HG03039 (cell line): ENCODE measurements around the gene YIF1A.

Source experiments
- ATAC-seq: cut with Tn5 transposase; IDR thresholded peaks from one replicate; pipeline ENCODE4 v1.9.1; 2021; ENCODE audit warnings: mild to moderate bottlenecking, moderate library complexity; ENCODE audit not compliant: unreplicated experiment

Gene YIF1A, protein sequence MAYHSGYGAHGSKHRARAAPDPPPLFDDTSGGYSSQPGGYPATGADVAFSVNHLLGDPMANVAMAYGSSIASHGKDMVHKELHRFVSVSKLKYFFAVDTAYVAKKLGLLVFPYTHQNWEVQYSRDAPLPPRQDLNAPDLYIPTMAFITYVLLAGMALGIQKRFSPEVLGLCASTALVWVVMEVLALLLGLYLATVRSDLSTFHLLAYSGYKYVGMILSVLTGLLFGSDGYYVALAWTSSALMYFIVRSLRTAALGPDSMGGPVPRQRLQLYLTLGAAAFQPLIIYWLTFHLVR

GRCh38 chr11:66288671-66289547, at the start of gene YIF1A:
Gene YIF1A (minus strand): TSS chr11:66289143. CDS start chr11:66288985, 158 bp downstream.
- peak; percentile 82 for ATAC-seq

DNA sequence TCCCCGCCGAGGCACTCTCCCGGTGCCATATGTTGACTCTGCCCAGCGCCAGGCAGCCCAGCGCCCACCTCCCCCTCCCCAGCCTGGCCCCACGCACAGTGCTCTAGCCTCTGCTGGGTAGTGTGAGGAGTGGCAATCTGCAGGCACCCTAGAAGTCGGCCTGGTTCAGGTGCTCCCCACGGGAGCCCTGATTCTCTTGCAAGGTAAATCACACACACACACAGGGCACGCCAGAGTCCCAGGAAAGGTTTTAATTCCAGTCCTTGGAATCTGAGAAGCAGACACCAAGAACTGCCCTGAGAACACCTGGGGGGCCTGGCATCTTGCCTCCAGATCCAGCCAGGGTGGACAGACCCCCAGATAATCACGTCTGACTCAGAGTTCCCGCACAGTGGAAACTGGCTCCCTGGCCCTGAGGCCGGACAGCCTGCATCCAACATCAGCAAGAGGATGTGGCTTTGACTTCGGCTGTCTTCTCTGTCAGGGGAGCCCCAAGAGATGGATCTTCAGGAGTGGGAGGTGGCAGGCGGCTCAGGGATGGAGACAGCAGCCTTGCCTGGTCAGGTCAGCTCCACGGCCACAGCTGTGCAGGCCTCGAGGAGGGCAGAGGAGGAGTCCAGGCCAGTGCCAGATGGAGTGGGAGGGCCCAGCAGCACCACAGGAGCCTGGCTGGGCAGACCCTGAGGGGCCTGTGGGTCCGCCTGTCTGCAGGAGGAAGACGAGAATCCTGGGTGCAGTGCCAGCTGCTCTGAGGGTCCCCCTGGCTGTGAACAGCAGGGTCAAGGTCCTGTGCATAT, 48.4 kb upstream of the YIF1A start:
- peak; percentile 5 for ATAC-seq

DNA sequence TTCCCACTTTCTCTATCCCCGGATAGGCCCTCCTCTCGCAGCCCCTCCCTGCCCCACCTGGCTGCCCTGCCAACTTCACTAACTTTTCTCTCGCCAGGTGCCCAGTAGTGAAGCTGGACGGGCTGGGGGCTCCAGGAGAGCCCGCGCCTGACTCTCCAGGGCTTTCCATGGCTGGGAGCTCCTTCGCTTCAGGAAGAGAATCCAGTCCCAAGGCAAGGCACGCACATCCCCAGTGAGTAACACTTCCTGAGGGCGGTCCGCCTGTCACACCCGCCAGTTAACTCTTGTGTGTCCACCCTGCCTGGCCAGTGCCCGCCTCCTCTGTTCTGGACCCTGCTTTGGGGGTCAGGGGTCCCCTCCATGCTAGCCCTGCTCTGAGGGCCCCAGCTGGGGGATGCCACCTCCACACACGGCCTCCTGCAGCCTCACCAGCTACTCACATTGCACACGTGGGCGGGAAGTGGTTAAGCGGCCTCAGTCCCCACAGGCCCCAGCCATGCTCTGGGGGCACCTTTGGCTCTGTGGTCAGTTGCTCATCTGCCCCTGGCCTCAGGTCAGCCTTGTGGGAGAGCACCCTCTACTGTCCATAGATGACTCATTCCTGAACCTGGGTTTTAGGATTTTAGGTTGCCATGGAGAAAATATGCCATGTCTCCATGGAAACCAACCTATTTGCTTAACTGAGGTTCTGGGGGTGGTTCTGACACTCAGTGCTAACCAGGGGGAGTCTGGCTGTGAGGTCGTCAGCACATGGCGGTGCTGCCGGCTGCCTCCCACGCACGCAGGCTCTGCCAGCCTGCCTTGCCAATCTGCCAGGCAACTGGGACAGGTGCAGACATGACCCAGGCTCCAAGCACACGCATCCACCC, 47.5 kb upstream of the YIF1A start, which contains the start of gene RIN1:
Gene RIN1, minus strand, starts transcription at position 201 of the 869 bp plus-strand sequence. Its CDS starts 32 bp downstream, at position 169.
- peak; percentile 39 for ATAC-seq

- no peak for ATAC-seq
These were observed 46.7 kb upstream of the YIF1A start for GRCh38 chr11:66335531-66336233.

DNA sequence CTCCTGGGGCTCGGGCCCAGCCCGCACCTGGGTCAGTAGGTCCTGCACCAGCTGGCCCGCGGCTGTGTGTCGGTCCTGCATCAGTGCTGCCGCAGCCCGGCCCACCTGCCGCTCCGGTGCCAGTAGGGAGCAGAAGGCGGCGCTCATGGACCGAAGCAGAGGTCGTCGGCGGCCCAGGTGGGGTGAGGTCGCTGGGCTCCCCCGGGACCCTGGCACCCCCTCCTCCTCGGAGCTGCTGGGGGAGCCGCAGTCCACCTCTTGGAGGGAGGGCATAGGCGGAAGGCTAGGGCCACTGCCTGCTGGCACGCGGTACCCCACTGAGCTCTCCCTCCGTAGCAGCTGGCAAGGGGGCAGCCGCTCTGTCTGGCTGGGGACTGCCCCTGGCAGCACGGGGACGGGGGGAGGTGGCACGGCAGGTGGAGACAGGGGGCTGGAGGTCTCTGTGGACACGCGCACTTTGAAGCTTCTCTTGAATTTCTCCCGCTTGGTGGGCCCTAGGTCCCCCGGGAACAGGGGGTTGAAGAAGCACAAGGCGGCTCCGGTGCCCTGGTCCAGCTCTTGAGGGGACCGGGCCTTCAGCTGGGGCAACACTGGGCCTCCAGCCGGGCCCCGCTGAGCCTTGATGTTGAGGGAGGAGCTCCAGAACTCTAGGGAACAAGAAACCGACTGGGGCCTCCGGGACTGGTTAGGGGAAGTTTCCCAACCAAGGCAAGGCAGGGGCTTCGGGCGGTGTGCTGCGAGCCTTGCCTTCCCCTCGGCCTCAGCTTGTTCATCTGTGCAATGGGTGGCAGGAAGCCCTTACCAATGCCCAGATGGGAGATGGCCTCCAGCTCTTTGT, 45.9 kb upstream of the YIF1A start:
- ATAC-seq, result no peak

GRCh38 chr11:66333896-66334604, 45.1 kb upstream of the YIF1A start:
- no peak for ATAC-seq

DNA sequence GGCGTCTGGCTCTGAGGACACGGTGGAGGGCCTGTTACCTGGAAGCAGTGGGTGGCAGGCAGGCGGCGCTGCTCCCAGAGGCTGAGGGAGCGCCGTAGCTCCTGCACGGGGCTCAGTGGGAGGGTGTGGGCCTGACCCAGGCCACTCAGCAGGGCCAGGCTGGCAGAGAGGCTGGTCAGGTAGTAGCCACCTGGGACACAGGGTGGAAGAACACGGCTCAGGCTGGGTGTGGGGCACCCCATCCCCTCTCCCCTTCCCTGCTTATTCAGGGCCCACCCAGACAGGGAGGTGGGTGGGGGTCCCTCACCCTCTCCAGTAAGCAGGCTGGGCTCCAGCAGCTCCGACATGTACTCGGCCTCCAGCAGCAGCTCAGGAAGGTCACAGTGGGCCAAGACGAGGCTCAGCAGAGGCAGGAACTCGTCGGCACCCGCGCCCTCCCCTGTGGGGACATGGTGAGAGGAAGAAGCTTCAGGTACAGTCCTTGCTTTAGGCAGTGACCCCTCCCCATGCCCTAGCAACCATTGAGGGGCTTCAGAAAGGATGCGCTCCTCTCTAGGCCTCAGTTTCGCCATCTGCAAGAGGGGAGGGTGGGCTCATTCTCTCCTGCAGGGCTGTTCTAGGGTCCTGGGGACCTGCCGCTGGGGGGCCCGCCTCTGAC, 44.4 kb upstream of the YIF1A start:
- no peak for ATAC-seq

- ATAC-seq, result no peak
These were observed 43.7 kb upstream of the YIF1A start for GRCh38 chr11:66332371-66333219.

DNA sequence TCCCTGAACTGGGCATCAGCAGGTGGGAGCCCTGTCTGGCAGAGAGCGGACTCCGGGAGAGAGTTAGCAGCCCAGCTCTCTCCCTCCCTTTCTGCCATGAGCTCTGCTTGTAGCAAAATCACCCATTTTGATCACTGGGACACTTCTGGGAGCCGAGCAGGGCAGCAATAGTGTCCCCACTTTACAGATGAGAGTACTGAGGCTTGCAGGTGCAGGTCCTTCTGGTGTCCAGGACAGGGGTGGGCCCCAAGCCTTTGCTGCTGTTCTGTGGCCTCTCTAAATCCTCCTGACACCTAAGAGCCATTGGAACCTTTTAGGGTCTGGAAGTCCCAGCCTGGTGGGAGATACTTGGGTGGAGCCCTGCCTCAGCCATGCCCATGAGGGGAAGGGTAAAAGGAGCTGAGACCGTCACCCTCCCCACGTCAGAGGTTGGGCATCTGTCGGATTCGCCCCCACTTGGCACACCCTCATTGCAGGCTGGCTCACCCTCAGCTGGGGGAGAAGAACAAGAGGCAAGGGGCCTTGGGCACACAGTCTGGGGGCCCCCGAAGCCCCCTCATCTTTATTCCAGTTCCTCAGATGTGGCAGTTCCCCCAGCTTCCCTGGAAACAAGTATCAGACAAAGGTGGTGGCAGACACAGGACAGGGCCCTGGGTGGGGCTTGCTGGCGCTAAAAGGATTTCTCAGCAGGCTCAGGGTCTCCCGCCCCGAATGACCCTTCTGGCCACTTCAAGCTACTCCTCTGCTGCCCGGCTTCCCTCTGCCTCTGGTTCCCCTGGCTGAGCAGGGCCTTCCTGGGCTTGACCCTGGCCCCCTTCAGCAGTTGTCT, 42.8 kb upstream of the YIF1A start:
- ATAC-seq, result no peak

DNA sequence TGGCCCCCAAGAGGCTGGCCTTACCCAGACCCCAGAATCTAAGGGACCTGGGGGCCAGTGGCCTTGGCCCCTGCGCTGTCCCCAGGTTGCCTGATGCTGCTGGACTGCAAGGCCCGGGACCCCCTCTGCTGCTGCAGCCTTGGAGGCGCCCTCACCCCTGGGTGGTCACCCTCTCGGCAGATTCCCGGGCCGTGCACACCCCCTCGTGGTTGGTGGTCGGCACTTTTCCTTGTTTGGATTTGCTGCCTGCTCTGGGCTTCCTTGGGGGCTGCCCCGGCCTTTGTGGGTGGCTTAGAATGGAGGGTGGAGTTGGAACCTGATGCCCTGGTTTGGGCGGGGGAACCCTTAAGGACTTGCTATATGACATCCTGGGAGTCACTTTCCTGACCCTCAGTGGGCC, 42.0 kb upstream of the YIF1A start:
- ATAC-seq, result no peak

GRCh38 chr11:66329165-66329673, 40.3 kb upstream of the YIF1A start:
- ATAC-seq, result no peak

GRCh38 chr11:66328302-66329144, 39.6 kb upstream of the YIF1A start:
- no peak for ATAC-seq

GRCh38 chr11:66328031-66328301, 39.0 kb upstream of the YIF1A start:
- ATAC-seq, result no peak

DNA sequence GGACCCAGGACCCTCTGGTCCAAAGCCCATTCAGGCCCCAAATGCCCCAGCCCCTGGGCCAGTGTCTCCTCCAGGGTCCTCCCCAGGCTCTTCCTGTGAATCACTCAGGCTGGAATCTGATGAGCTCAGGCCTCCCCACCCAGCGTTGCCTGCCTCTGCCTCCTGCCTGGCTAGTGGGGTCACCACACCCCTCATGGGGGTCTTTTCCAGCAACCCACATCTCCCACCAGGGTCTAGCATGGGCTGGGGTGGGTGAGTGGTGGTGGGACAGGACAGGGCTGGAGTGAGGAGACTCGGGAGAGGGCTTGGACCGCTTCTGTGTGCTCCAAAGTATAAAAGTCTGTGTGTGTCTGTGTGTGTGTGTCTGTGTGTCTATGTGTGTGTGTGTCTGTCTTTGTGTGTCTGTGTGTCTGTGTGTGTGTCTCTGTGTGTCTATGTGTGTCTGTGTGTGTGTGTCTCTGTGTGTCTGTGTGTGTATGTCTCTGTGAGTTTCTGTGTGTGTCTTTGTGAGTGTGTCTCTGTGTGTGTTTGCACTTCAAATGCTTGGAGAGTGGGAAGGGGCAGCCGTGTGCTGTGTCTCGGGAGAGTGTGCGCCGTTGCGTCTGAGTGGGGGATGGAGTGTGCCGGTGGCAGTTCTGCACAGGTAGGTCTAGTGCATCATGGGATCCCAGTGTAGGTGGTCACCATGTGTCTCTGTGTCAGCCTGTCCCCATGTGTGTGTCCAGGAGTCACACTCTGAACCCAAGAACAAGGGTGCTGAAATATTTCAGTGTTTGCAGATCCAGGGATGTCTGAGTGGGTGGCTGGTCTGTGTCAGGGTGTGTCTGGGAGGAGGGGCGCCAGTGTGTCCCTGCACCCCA, 38.5 kb upstream of the YIF1A start:
- ATAC-seq, result no peak
